GM10847 (cell line): ENCODE measurements around the gene ADCY1.

ENCODE experiments used
- POLR2A ChIP-seq: IDR thresholded peaks from 2 replicates; pipeline ENCODE4 v1.6.1; 2011; ENCODE audit not compliant: insufficient read length; ENCODE audit errors: extremely low read depth

ADCY1 gene

GRCh38 chr7:45597286-45597984 is 23.3 kb downstream of the ADCY1 start:
- TF ChIP-seq POLR2A: no peak

DNA sequence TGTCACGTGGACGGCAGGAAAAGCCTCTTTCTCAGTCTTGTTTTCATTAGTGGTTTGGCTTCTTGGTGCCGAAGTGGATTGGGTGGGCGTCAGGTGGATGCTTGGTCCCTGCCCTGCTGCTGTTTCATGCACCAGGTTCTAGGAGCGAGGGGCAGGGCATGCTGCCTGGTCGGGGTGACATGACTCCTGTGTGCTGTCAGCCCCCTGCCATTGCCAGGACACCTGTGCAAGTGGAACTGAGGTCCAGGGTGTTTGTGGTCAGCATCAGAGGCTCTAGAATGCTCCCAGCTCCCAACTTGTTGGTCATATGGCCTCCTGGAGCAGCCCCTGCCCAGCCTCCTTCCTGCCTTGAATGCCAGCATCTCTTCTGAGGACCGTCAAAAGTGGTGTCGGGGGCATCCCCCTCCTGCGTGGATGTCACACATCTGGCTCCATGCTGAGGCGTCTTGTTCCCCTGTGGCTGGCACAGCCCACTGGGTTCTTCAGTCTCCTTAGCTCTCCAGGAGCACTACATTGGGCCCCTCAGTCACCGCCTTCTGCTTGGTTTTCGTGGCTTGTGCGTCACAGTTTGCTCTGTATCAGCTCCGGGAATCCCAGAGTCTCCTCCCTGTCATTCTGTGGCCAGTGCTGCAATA is 24.8 kb downstream of the ADCY1 start:
- TF ChIP-seq POLR2A: no peak

DNA sequence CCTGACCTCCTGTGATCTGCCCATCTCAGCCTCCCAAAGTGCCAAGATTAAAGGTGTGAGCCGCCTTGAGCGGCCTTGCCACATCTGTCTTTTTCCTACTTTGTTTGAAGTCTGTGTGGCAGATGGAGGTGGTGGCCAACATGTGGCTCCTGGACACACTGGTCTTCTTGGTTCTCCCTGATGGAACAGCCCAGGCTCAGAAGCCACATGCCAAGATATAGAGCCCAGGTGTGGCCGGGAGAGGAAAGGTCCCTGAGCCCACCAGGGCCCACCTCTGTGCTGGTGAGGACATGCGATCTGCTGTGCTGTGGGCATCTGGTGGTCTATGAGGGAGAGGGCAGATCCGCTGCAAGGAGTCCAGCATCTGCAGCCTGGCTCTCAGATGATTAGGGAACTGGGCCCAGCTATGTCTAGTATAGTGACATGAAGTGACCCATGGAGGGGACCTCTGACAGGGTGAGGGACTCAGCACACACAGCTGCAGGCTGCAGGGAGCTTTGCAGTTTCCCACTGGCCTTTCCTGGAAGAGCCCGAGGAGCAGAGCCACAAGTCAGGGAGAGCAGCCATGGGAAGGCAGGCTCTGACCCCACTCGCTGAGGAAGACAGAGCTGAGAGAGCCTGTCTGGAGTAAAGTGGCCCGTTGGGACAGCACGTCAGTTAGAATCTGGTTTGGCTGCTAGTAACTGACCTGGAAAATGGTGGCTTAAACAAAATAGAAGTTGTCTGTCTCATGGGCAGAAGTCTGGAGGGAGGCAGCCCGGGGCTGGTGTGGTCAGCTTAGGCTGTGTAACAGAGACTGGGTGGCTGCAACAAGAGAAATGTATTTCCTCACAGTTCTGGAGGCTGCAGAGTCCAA is 25.9 kb downstream of the ADCY1 start:
- TF ChIP-seq POLR2A: no peak

GRCh38 chr7:45601094-45601493 is 26.9 kb downstream of the ADCY1 start:
- TF ChIP-seq POLR2A: no peak

DNA sequence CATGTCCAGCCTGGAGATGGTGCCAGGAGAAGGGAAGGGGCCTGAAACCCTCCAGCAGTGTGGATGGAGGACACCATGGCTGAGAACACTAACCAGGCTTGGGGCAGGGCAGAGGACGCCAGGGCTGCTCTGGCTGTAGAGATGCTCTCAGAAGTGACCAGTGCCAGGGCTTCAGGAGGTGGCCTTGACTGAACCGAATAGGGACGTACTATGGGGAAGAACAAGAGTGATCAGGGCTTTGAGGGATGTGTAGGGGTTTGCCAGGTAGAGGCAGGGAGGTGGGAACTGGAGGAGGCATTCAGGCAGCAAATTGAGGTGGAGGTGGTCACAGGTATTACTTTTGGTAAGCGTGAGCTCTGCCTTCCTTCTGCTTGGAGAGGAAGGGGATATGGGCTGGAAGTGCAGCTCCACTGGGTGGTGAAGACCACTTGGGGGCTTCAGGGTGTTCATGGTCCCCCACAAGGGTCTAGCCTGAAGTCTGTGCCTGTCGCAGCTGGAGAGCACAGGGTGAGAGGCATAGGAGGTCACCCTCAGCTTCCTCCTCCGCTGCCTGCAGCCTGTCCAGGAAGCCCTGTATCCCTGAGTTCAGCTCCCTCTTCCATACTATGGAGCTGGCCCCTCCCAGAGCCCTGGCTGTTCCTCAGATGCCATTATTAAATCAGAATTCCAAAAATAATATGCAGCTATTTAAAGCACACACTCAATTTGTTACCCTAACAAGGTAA is 27.8 kb downstream of the ADCY1 start:
- no peak for TF ChIP-seq POLR2A

- no peak for TF ChIP-seq POLR2A
Measured at GRCh38 chr7:45606050-45606449, 31.9 kb downstream of the ADCY1 start.

DNA sequence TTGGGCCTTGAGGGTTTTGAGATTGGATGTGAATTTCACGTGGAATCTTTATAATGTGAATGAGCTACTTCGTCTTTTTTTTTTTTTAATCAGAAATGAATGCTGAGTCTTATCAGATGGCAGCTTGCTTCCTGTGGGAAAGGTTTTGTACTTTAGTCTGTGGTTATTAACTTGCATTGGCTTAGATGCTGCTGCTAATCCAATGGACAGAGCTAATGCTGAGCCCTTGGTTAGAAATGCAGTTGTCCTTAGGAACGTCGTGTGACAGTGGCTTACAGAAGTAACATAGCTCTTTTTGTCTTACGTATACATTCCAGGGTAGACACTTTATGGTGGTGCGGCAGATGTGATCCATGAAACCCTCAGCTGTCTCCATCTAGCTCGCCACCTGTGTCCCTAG is 32.8 kb downstream of the ADCY1 start:
- no peak for TF ChIP-seq POLR2A

- TF ChIP-seq POLR2A: no peak
Measured at GRCh38 chr7:45609180-45609579, 35.0 kb downstream of the ADCY1 start.

DNA sequence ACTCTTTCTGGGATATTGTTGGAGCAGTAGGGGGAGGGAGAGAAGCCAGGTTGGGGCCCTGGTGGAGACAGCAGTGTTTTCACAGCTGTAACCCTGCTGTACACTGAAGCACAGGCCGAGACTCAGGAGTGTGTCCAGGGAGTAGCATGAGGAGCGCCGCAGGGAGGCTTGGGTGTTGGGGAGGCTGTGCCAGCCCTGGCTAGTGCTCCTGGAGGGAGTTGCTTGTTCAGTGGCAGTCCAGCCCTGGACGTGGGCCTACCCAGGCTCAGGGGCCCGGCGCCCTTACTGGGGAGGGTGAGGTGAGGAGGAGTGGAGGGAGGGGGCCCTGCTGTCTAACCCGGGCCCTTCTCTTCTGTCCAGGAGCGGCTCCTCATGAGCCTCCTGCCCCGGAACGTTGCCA is 35.9 kb downstream of the ADCY1 start:
- TF ChIP-seq POLR2A: no peak

DNA sequence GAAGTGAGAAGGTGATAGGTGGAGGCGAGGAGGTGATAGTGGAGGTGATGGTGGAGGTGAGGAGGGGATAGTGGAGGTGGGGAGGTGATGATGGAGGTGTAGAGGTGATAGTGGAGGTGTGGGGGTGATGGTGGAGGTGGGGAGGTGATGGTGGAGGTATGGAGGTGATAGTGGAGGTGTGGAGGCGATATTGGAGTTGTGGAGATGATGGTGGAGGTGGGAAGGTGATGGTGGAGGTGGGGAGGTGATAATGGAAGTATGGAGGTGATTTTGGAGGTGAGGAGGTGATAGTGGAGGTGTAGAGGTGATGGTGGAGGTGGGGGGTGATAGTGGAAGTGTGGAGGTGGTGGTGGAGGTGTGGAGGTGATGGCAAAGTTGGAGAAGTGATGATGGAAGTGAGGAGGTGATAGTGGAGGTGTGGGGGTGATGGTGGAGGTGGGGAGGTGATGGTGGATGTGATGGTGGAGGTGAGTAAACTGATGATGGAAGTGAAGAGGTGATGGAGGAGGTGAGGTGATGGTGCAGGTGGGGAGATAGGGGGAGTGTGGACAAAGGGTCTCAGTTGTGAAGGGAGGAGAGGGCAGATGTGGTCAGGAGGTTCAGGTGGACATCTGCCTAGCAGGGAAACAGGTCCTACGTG is 36.6 kb downstream of the ADCY1 start:
- no peak for TF ChIP-seq POLR2A

DNA sequence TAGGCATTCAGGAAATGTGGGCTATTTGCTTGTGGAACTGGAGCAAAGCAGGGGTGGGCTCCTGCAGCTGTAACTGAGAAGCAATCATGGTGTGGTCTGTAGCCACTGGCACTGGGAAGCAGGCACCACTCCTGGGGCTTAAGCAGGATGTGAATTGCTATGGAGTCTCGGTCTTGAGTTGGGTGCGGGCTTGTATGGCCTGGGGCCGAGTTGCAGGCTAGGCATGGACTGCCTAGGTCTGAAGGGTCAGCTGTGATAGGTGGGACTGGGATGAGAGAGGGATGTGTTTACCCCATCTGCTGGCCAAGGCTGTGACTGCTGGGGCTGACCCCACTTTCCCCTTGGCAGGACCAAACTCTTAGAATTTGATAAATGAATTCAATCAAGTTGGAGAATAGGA is 43.0 kb downstream of the ADCY1 start:
- no peak for TF ChIP-seq POLR2A

DNA sequence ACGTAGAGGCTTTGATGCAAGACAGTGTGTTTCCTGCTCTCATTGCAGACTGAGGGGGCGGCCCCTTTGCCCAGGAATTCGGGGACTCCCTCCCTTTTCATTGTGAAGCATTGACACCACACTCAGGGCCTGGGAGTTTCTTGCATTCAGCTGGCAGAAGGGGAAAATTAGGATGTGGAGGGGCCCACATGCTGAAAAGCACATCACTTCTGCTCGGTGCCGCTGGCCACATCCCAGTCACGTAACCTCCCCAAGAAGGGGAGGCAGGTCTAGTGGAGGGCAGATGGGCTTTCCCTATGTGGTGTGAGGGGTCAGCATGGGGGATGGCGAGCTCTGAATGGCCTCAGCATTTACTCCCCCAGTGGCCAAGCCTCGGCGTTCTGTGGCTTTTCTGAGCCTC is 47.9 kb downstream of the ADCY1 start:
- TF ChIP-seq POLR2A: no peak

DNA sequence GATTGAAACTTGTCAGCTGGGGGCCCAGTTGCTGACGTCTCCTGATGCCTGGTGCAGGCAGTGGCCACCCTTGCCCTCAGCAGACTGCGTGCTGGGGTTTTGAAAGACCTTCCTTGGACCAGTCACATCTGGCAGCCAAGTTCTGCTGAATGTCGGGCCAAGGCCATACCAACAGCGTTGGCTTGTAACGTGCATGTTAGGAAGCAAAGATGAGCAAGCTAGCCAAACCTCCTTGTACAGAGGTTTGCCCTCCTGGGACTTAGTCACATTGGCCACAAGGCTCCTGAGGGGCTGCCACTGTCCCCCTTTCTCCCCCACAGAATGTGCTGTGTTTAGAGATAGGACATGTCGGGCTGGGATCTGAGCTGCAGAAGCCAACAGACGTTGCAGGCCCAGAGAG is 49.0 kb downstream of the ADCY1 start:
- no peak for TF ChIP-seq POLR2A

- no peak for TF ChIP-seq POLR2A
Measured at GRCh38 chr7:45623740-45624391, 49.7 kb downstream of the ADCY1 start.
